Smooth muscle cell (in vitro differentiated cells): ENCODE results near the gene SEPTIN10. TPM values are rescaled to one million over a fixed set of nuclear protein-coding genes. Genes with fewer than 3 reads are reported as not detected.

Experiments used
- DNase-seq: peaks from one replicate; lab custom pipeline; 2025; ENCODE audit not compliant: unreplicated experiment; lab: John Stamatoyannopoulos, UW
- H2AFZ ChIP-seq: fragments of 200-600 bp; sonication (generic); 2 replicates; pipeline ENCODE4 v1.6.0; 2016; ENCODE audit warnings: antibody characterized with exemption, low read depth, mild to moderate bottlenecking
- H3F3A ChIP-seq: fragments of 200-600 bp; sonication (generic); 2 replicates; pipeline ENCODE4 v1.6.0; 2017; ENCODE audit warnings: antibody characterized with exemption, low read depth
- H3K27ac ChIP-seq: fragments of 200-600 bp; sonication (generic); 2 replicates; pipeline ENCODE4 v1.5.1; 2016; ENCODE audit warnings: low read depth, mild to moderate bottlenecking
- H3K27me3 ChIP-seq: fragments of 200-600 bp; sonication (generic); 2 replicates; pipeline ENCODE4 v1.6.1; 2016; ENCODE audit warnings: low read depth, mild to moderate bottlenecking
- H3K36me3 ChIP-seq: fragments of 200-600 bp; sonication (generic); 2 replicates; pipeline ENCODE4 v1.5.1; 2016; ENCODE audit warnings: low read depth
- H3K4me1 ChIP-seq: fragments of 200-600 bp; sonication (generic); 2 replicates; pipeline ENCODE4 v1.5.1; 2016; ENCODE audit warnings: low read depth
- H3K4me2 ChIP-seq: fragments of 200-600 bp; sonication (generic); 2 replicates; pipeline ENCODE4 v1.6.0; 2016; ENCODE audit warnings: mild to moderate bottlenecking
- H3K4me3 ChIP-seq: fragments of 200-600 bp; sonication (generic); 2 replicates; pipeline ENCODE4 v1.5.1; 2016; ENCODE audit warnings: mild to moderate bottlenecking
- H3K79me2 ChIP-seq: fragments of 200-600 bp; sonication (generic); 2 replicates; pipeline ENCODE4 v1.6.0; 2016; ENCODE audit warnings: low read depth, mild to moderate bottlenecking
- H3K9ac ChIP-seq: fragments of 200-600 bp; sonication (generic); 2 replicates; pipeline ENCODE4 v1.6.0; 2016; ENCODE audit warnings: low read depth
- H3K9me3 ChIP-seq: fragments of 200-600 bp; sonication (generic); replicated peaks from 2 replicates; pipeline ENCODE4 v1.5.1; 2016; ENCODE audit warnings: low read depth
- H4K20me1 ChIP-seq: fragments of 200-600 bp; sonication (generic); 2 replicates; pipeline ENCODE4 v1.6.0; 2016; ENCODE audit warnings: low read depth
- WGBS: methylation state at CpG from one replicate; pipeline ENCODE4 v1.1.7; 2016; ENCODE audit warnings: low lambda C conversion rate; 5-methylcytosine and 5-hydroxymethylcytosine counted together
- polyA plus RNA-seq: library from polyadenylated mRNA; unstranded; fragments of >200 nt; fragmentation: Nextera tagmentation; extraction: Ambion mirVana; gene quantifications from 2 replicates; pipeline ENCODE4 v1.2.1, GENCODE V29; 2016
- total RNA-seq: library from RNA; depleted of rRNA; stranded (reverse); fragments of >200 nt; gene quantifications from 2 replicates; pipeline ENCODE4 v1.2.3, GENCODE V29; 2014
- TF ChIP-seq, protein P1 (sequence below): fragments of 200-600 bp; sonication (generic); IDR thresholded peaks from 2 replicates; pipeline ENCODE4 v1.5.1; 2017; ENCODE audit warnings: borderline replicate concordance, mild to moderate bottlenecking, antibody characterized with exemption; ENCODE audit not compliant: insufficient read depth, poor library complexity, severe bottlenecking

Gene SEPTIN10
- total and polyA plus RNA-seq, 2 experiments from 2014 or later, result 39.2 to 92.1 TPM

DNA sequence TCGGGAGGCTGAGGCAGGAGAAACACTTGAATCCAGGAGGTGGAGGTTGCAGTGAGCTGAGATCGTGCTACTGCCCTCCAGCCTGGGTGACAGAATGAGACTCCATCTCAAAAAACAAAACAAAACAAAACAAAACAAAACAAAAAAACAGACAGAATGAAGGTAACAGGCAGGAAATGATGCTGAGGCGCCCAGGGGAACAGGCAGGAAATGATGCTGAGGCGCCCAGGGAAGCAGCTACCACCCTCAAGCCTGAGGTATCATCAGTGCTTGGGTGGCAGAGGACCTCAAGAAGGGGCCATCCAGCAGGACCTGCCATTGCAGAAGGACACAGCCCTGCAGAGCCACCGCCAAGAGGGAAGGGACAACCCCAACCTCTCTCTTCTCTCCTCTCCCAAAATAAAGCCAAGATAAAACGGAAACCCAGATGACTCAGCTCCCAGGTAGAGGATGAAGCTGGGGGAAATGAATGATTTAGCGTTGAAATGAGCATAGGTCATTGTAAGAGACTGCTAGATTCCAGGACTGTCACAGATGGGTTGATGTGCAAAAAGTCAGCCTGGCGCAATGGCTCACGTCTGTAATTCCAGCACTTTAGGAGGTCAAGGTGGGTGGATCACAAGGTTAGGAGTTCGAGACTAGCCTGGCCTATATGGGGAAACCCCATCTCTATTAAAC is 19.7 kb upstream of the SEPTIN10 start:
- no peak for DNase-seq
- Histone ChIP-seq H3F3A (no peaks in the 10 kb centered on the region), H2AFZ (no peak overlapping the region), H3K9ac (no peak overlapping the region), H3K4me1 (no peaks in the 10 kb centered on the region), H3K27ac (no peak overlapping the region), H3K9me3 (no peaks in the 10 kb centered on the region), H3K79me2 (no peaks in the 10 kb centered on the region), H3K4me3 (no peak overlapping the region), H4K20me1 (no peaks in the 10 kb centered on the region), H3K36me3 (no peaks in the 10 kb centered on the region), H3K27me3 (no peaks in the 10 kb centered on the region), H3K4me2 (no peak overlapping the region)
- TF ChIP-seq, protein P1, sequence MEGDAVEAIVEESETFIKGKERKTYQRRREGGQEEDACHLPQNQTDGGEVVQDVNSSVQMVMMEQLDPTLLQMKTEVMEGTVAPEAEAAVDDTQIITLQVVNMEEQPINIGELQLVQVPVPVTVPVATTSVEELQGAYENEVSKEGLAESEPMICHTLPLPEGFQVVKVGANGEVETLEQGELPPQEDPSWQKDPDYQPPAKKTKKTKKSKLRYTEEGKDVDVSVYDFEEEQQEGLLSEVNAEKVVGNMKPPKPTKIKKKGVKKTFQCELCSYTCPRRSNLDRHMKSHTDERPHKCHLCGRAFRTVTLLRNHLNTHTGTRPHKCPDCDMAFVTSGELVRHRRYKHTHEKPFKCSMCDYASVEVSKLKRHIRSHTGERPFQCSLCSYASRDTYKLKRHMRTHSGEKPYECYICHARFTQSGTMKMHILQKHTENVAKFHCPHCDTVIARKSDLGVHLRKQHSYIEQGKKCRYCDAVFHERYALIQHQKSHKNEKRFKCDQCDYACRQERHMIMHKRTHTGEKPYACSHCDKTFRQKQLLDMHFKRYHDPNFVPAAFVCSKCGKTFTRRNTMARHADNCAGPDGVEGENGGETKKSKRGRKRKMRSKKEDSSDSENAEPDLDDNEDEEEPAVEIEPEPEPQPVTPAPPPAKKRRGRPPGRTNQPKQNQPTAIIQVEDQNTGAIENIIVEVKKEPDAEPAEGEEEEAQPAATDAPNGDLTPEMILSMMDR, result no peak
- 96% methylated on average over 10 of the region's 10 CpGs for WGBS

DNA sequence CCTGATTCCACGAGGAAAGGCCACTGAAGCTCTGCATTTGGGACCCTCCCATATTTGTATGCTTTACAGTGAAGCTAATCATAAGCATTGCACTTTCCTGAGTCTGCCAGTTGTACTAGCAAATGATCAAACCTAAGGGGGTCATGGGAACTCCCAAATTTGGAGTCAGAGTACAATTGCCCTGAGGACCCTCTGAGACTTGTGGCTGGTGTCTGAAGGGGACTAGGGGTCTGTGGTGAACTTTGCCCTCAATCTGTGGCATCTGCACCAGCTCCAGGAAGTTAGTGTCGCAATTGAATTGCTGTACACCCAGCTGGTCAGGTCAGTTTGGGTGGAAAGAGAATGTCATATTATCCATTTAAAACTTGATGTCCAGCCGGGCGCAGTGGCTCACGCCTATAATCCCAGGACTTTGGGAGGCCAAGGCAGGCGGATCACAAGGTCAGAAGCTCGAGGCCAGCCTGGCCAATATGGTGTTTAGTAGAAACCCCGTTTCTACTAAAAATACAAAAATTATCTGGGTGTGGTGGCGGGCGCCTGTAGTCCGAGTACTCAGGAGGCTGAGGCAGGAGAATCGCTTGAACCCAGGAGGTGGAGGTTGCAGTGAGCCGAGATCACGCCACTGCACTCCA is 18.5 kb upstream of the SEPTIN10 start:
- DNase-seq, result no peak
- Histone ChIP-seq H3K9me3 (no peaks in the 10 kb centered on the region), H3K36me3 (no peaks in the 10 kb centered on the region), H3K27me3 (no peaks in the 10 kb centered on the region), H3K4me3 (no peak overlapping the region), H3F3A (no peaks in the 10 kb centered on the region), H2AFZ (no peak overlapping the region), H3K4me1 (no peaks in the 10 kb centered on the region), H3K79me2 (no peaks in the 10 kb centered on the region), H3K27ac (no peak overlapping the region), H3K9ac (no peak overlapping the region), H4K20me1 (no peaks in the 10 kb centered on the region), H3K4me2 (no peak overlapping the region)
- TF ChIP-seq, protein P1, result no peak
- 90% methylated on average over 14 of the region's 14 CpGs for WGBS

DNA sequence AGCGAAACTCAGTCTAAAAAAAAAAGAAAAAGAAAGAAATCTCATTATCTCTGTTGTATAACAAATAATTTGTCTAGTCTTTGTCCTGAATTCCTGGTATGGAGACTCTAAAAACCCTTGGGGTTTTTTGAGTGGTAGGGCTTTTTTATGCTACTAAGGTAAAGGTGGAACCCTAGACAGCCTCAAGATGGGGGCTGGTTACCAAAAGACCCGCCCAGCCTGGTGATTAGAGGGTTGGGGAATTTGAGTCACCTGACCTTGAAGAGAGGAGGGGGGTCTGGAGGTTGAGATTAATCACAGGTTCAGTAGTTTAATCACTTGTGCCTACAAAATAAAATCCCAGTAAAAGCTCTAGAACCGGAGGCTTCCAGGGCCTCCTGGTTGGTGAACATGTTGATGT is 18.0 kb upstream of the SEPTIN10 start:
- Histone ChIP-seq H3K79me2 (no peaks in the 10 kb centered on the region), H3K4me3 (no peak overlapping the region), H3K4me1 (no peaks in the 10 kb centered on the region), H3K27me3 (no peaks in the 10 kb centered on the region), H3K9ac (no peak overlapping the region), H3F3A (no peaks in the 10 kb centered on the region), H3K27ac (no peak overlapping the region), H4K20me1 (no peaks in the 10 kb centered on the region), H3K4me2 (no peak overlapping the region), H3K9me3 (no peaks in the 10 kb centered on the region), H2AFZ (no peak overlapping the region), H3K36me3 (no peaks in the 10 kb centered on the region)
- WGBS, result 73% methylated on average over 3 of the region's 3 CpGs
- no peak for DNase-seq
- TF ChIP-seq, protein P1, result no peak
